PC-9 (cell line): ENCODE measurements around the gene TTC39B. TPM values are rescaled to one million over a fixed set of nuclear protein-coding genes. Genes with fewer than 3 reads are reported as not detected.

Experiments used
- BruUV-seq: library from RNA; stranded (reverse); fragments of 400-500 nt; replicated peaks from 2 replicates; lab custom pipeline; 2021; lab: Mats Ljungman, UMichigan
- CTCF ChIA-PET: fragments of 300-600 bp; sonication (Branson Sonifier 250); formaldehyde crosslinking; loops from one replicate; lab custom pipeline; 2022; ENCODE audit warnings: antibody characterized with exemption; lab: Charles Lee
- POLR2A ChIA-PET: fragments of 300-600 bp; sonication (Branson Sonifier 250); formaldehyde crosslinking; loops from one replicate; lab custom pipeline; 2022; ENCODE audit warnings: antibody characterized with exemption; ENCODE audit not compliant: unreplicated experiment; lab: Charles Lee
- DNase-seq, 2 experiments: peaks; one replicate each; pipeline versions ENCODE4 v3.0.0 to v3.0.0-alpha.2; 2015 to 2022; ENCODE audit warnings: mixed read lengths in 1 of 2
- H2AFZ ChIP-seq: fragments of 200-600 bp; sonication (generic); 2 replicates; pipeline ENCODE4 v1.8.1; 2017; ENCODE audit warnings: antibody characterized with exemption
- H3F3A ChIP-seq: fragments of 200-600 bp; sonication (generic); 2 replicates; pipeline ENCODE4 v1.8.1; 2017; ENCODE audit warnings: antibody characterized with exemption, mild to moderate bottlenecking, low read depth; ENCODE audit not compliant: insufficient read depth
- H3K27ac ChIP-seq: fragments of 200-600 bp; sonication (generic); 2 replicates; pipeline ENCODE4 v1.6.1; 2016; ENCODE audit warnings: mixed run types
- H3K27me3 ChIP-seq: fragments of 200-600 bp; sonication (generic); 2 replicates; pipeline ENCODE4 v1.6.1; 2016; ENCODE audit warnings: low read depth, mixed run types; ENCODE audit not compliant: insufficient read depth
- H3K36me3 ChIP-seq: fragments of 200-600 bp; sonication (generic); 2 replicates; pipeline ENCODE4 v1.6.1; 2016; ENCODE audit warnings: low read depth, mixed run types
- H3K4me1 ChIP-seq: fragments of 200-600 bp; sonication (generic); replicated peaks from 2 replicates; pipeline ENCODE4 v1.6.1; 2016; ENCODE audit warnings: mixed run types; ENCODE audit not compliant: insufficient read depth
- H3K4me2 ChIP-seq: fragments of 200-600 bp; sonication (generic); 2 replicates; pipeline ENCODE4 v1.6.1; 2017; ENCODE audit warnings: mixed run types
- H3K4me3 ChIP-seq: fragments of 200-600 bp; sonication (generic); 2 replicates; pipeline ENCODE4 v1.6.1; 2016; ENCODE audit warnings: mixed run types
- H3K79me2 ChIP-seq: fragments of 200-600 bp; sonication (generic); 2 replicates; pipeline ENCODE4 v1.6.1; 2017; ENCODE audit warnings: low read depth, mixed run types
- H3K9me2 ChIP-seq: fragments of 200-600 bp; sonication (generic); 2 replicates; pipeline ENCODE4 v1.8.1; 2017; ENCODE audit warnings: mild to moderate bottlenecking; ENCODE audit not compliant: insufficient read depth
- H3K9me3 ChIP-seq: fragments of 200-600 bp; sonication (generic); 2 replicates; pipeline ENCODE4 v1.8.1; 2016; ENCODE audit warnings: low read depth; ENCODE audit not compliant: insufficient read depth
- H4K20me1 ChIP-seq: fragments of 200-600 bp; sonication (generic); 2 replicates; pipeline ENCODE4 v1.8.1; 2017; ENCODE audit not compliant: insufficient read depth
- CTCF ChIP-seq: fragments of 200-600 bp; sonication (generic); conservative IDR thresholded peaks from 2 replicates; pipeline ENCODE4 v1.6.1; 2017; ENCODE audit warnings: mixed run types, antibody characterized with exemption, mild to moderate bottlenecking, moderate library complexity
- EZH2 ChIP-seq: fragments of 200-600 bp; sonication (generic); IDR thresholded peaks from 2 replicates; pipeline ENCODE4 v1.8.0; 2017; ENCODE audit warnings: antibody characterized with exemption, low read depth
- intact Hi-C: fragments of 100-400 bp; cut with micrococcal nuclease; formaldehyde crosslinking; loops from one replicate; pipeline ENCODE4 v1.10.0; 2022; ENCODE audit not compliant: unreplicated experiment
- total RNA-seq: library from RNA; stranded (reverse); gene quantifications from 2 replicates; pipeline ENCODE4 v1.2.3, GENCODE V29; 2021

Gene TTC39B
- total RNA-seq, 1 experiment from 2014 or later: 8.8 TPM

GRCh38 chr9:15346837-15347236 lies 39.8 kb upstream of the TTC39B start:
- Histone ChIP-seq H3K79me2 (no peaks in the 10 kb centered on the region), H3K27me3 (no peaks in the 10 kb centered on the region), H3K36me3 (no peaks in the 10 kb centered on the region), H3K9me2 (no peaks in the 10 kb centered on the region), H3K4me1 (peaks cover 5% of the 10 kb centered on the region; the same call in 1 of the 2 replicates), H3K9me3 (no peaks in the 10 kb centered on the region), H3K4me2 (no peak overlapping the region), H4K20me1 (no peaks in the 10 kb centered on the region), H3F3A (no peaks in the 10 kb centered on the region), H3K27ac (no peak overlapping the region), H3K4me3 (no peak overlapping the region), H2AFZ (no peak overlapping the region)
- intact Hi-C loops: no loop called here
- no peak for DNase-seq
- POLR2A ChIA-PET: interaction anchor here (0.5 kb wide), 1 partner anchor 41 kb away, joined by 8 read pairs; no protein-coding TSS in a partner anchor
- BruUV-seq: no TSS peak
- no peak for TF ChIP-seq EZH2
- no peak for TF ChIP-seq CTCF
- CTCF ChIA-PET: no interaction called here

DNA sequence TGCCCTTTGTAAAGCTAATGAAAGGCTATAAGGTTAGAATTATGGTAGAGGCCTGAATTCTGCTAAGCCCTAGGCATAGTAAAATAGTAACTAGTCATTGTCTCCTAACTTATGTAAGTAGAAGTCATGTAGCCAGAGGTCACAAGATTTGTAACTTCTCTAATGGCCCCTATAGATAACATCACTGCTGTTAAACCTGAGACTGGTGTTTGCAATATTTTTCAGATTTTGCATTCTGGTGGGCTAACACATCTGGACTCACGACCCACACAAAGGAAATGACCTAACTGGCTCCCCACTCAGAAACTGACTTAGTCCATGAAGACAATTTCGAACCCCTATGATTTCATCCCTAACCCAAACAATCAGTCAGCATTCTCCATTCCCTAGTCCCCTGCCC lies 37.2 kb upstream of the TTC39B start:
- TF ChIP-seq EZH2 (no peak), CTCF (no peak)
- no TSS peak for BruUV-seq
- no peaks in the 10 kb centered on the region for H3K4me1 ChIP-seq
- H3K4me2 ChIP-seq: no peak overlapping the region
- H4K20me1 ChIP-seq: no peaks in the 10 kb centered on the region
- no peaks in the 10 kb centered on the region for H3K27me3 ChIP-seq
- ChIA-PET CTCF (no interaction called here), POLR2A (no interaction called here)
- DNase-seq: no peak
- no peaks in the 10 kb centered on the region for H3K36me3 ChIP-seq
- intact Hi-C loops: no loop called here
- no peaks in the 10 kb centered on the region for H3F3A ChIP-seq
- no peak overlapping the region for H2AFZ ChIP-seq
- no peak overlapping the region for H3K4me3 ChIP-seq
- H3K9me2 ChIP-seq: no peaks in the 10 kb centered on the region
- no peaks in the 10 kb centered on the region for H3K79me2 ChIP-seq
- no peaks in the 10 kb centered on the region for H3K9me3 ChIP-seq
- no peak overlapping the region for H3K27ac ChIP-seq

DNA sequence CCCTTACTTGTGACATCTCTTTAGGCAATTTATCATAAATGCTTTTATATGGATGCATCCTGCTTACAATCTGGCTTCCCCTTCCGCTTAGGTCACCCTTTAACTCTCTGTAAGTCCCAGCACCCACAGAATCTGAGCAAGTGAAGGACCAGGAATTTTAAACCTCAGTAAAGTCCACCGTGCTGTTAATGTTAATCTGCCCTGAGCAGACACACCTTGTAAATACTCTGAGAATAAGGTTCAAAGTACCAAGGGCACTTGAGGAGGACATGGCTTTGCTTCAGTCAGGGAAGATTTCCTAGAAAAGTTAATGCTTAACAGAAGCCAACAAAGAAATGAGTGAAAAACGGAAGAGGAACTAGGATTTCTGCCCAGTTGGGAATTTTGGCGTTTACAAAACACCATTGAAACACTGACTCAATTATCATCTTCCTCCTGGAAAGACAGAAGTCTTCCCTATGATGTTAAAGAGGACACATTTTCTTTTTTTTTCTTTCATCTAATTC lies 26.4 kb upstream of the TTC39B start:
- no peak overlapping the region for H2AFZ ChIP-seq
- DNase-seq: no peak
- no peaks in the 10 kb centered on the region for H3K79me2 ChIP-seq
- POLR2A ChIA-PET: no interaction called here
- no peak for TF ChIP-seq CTCF
- TF ChIP-seq EZH2: no peak
- no peaks in the 10 kb centered on the region for H3K9me2 ChIP-seq
- no TSS peak for BruUV-seq
- no peak overlapping the region for H3K4me2 ChIP-seq
- H3K4me1 ChIP-seq: no peaks in the 10 kb centered on the region
- no peak overlapping the region for H3K27ac ChIP-seq
- no peaks in the 10 kb centered on the region for H4K20me1 ChIP-seq
- CTCF ChIA-PET: no interaction called here
- H3K36me3 ChIP-seq: no peaks in the 10 kb centered on the region
- intact Hi-C loops: no loop called here
- H3K4me3 ChIP-seq: no peak overlapping the region
- H3F3A ChIP-seq: no peaks in the 10 kb centered on the region
- H3K9me3 ChIP-seq: no peaks in the 10 kb centered on the region
- H3K27me3 ChIP-seq: no peaks in the 10 kb centered on the region
